ENCODE results near the gene LITAFD.

The LITAFD gene

GRCh38 chr16:8904018-8904430 is 21.9 kb downstream of the LITAFD start:
- H3K36me3 Mint-ChIP-seq (ENCODE audit: low read depth), result peaks cover 86% of the 10 kb centered on the region
- no peaks in the 10 kb centered on the region for H3K4me1 Mint-ChIP-seq
- no peaks in the 10 kb centered on the region for H3K9me3 Mint-ChIP-seq
- no peak for DNase-seq
- no peaks in the 10 kb centered on the region for H3K27me3 Mint-ChIP-seq (ENCODE audit: low read depth, poor library complexity)
- no peak overlapping the region for H3K27ac Mint-ChIP-seq
- TF ChIP-seq CTCF (IDR thresholded peaks at IDR 0.05), result no peak
- H3K4me3 Mint-ChIP-seq, result no peak overlapping the region

GRCh38 chr16:8905168-8905762 is 23.1 kb downstream of the LITAFD start:
- no peaks in the 10 kb centered on the region for H3K4me1 Mint-ChIP-seq
- no peak overlapping the region for H3K27ac Mint-ChIP-seq
- no peaks in the 10 kb centered on the region for H3K9me3 Mint-ChIP-seq
- peaks cover 78% of the 10 kb centered on the region for H3K36me3 Mint-ChIP-seq (ENCODE audit: low read depth)
- no peak overlapping the region for H3K4me3 Mint-ChIP-seq
- no peak for DNase-seq
- no peak for TF ChIP-seq CTCF (IDR thresholded peaks at IDR 0.05)
- no peaks in the 10 kb centered on the region for H3K27me3 Mint-ChIP-seq (ENCODE audit: low read depth, poor library complexity)

GRCh38 chr16:8905795-8906591 is 23.8 kb downstream of the LITAFD start:
- DNase-seq, result no peak
- Mint-ChIP-seq H3K36me3 (ENCODE audit: low read depth) (peaks cover 77% of the 10 kb centered on the region), H3K27me3 (ENCODE audit: low read depth, poor library complexity) (no peaks in the 10 kb centered on the region), H3K9me3 (no peaks in the 10 kb centered on the region), H3K4me3 (no peak overlapping the region), H3K27ac (no peak overlapping the region), H3K4me1 (no peaks in the 10 kb centered on the region)
- no peak for TF ChIP-seq CTCF (IDR thresholded peaks at IDR 0.05)

GRCh38 chr16:8907096-8907495 is 24.9 kb downstream of the LITAFD start:
- no peaks in the 10 kb centered on the region for H3K4me1 Mint-ChIP-seq
- peaks cover 77% of the 10 kb centered on the region for H3K36me3 Mint-ChIP-seq (ENCODE audit: low read depth)
- TF ChIP-seq CTCF (IDR thresholded peaks at IDR 0.05), result no peak
- no peaks in the 10 kb centered on the region for H3K27me3 Mint-ChIP-seq (ENCODE audit: low read depth, poor library complexity)
- H3K4me3 Mint-ChIP-seq, result no peak overlapping the region
- DNase-seq, result no peak
- H3K9me3 Mint-ChIP-seq, result no peaks in the 10 kb centered on the region
- peak overlapping the region; percentile 37 for H3K27ac Mint-ChIP-seq

- Mint-ChIP-seq H3K27me3 (ENCODE audit: low read depth, poor library complexity) (no peaks in the 10 kb centered on the region), H3K9me3 (no peaks in the 10 kb centered on the region), H3K27ac (peak overlapping the region; percentile 71), H3K36me3 (ENCODE audit: low read depth) (peaks cover 79% of the 10 kb centered on the region), H3K4me1 (peaks cover 6% of the 10 kb centered on the region), H3K4me3 (no peak overlapping the region)
- DNase-seq, result no peak
- TF ChIP-seq CTCF (IDR thresholded peaks at IDR 0.05), result no peak
These were observed 26.8 kb downstream of the LITAFD start for GRCh38 chr16:8908810-8909468.
